Renal cortex interstitium (tissue), 11 donors: ENCODE results near the gene STEAP1B. TPM values are rescaled to one million over a fixed set of nuclear protein-coding genes. Genes with fewer than 3 reads are reported as not detected.
"Not testable (repeated sequence)": the region's sequence is repeated elsewhere in the genome, so short reads cannot be mapped to it uniquely, and the experiment has no call there.

Experiments used
- DNase-seq, 11 donors: peaks; one replicate each; pipeline ENCODE4 v3.0.0-alpha.2; 2013; ENCODE audit warnings: low read depth in 9 of 11, low spot score in 4 of 11; ENCODE audit errors: extremely low read depth in 1 of 11
- polyA plus RNA-seq, 3 donors: library from polyadenylated mRNA; unstranded; fragments of 120-200 nt; gene quantifications; one replicate each; pipeline ENCODE4 v1.2.1, GENCODE V29; 2013; ENCODE audit not compliant: insufficient read length in 3 of 3

The STEAP1B gene
- polyA plus RNA-seq, 3 donors, result 1.1 to 1.8 (median 1.3) TPM

- not testable (repeated sequence) for DNase-seq
Measured at GRCh38 chr7:22504519-22504918, 4.5 kb upstream of the STEAP1B start.

GRCh38 chr7:22502104-22502503 is 2.1 kb upstream of the STEAP1B start:
- not testable (repeated sequence) for DNase-seq

GRCh38 chr7:22501336-22501735 is 1.3 kb upstream of the STEAP1B start:
- DNase-seq, result not testable (repeated sequence)

GRCh38 chr7:22499044-22499443 is 944 bp downstream of the STEAP1B start:
- DNase-seq, result no peak

GRCh38 chr7:22496912-22497311 is 3.1 kb downstream of the STEAP1B start:
- not testable (repeated sequence) for DNase-seq

- DNase-seq, result not testable (repeated sequence)
Measured at GRCh38 chr7:22496296-22496888, 3.6 kb downstream of the STEAP1B start.

GRCh38 chr7:22493160-22493925 is 6.6 kb downstream of the STEAP1B start:
- not testable (repeated sequence) for DNase-seq

GRCh38 chr7:22488643-22489462 is 11.1 kb downstream of the STEAP1B start:
- peak; percentile 47 to 83 (median 72) for DNase-seq

GRCh38 chr7:22487978-22488642 is 11.9 kb downstream of the STEAP1B start:
- DNase-seq, result no peak

GRCh38 chr7:22486597-22486996 is 13.4 kb downstream of the STEAP1B start:
- DNase-seq, result no peak

- DNase-seq, result no peak
Measured at GRCh38 chr7:22485189-22485588, 14.8 kb downstream of the STEAP1B start.

GRCh38 chr7:22482503-22482902 is 17.5 kb downstream of the STEAP1B start:
- DNase-seq, result no peak

- peak in 2 of 11 donors; percentile 17 to 26 for DNase-seq
Measured at GRCh38 chr7:22481726-22482125, 18.3 kb downstream of the STEAP1B start.

GRCh38 chr7:22480523-22481075 is 19.4 kb downstream of the STEAP1B start:
- DNase-seq, result no peak

GRCh38 chr7:22477876-22478450 is 22.0 kb downstream of the STEAP1B start:
- no peak for DNase-seq

GRCh38 chr7:22477262-22477661 is 22.7 kb downstream of the STEAP1B start:
- no peak for DNase-seq

GRCh38 chr7:22476824-22477223 is 23.2 kb downstream of the STEAP1B start:
- no peak for DNase-seq

- no peak for DNase-seq
Measured at GRCh38 chr7:22474645-22475044, 25.3 kb downstream of the STEAP1B start.

GRCh38 chr7:22470981-22471380 is 29.0 kb downstream of the STEAP1B start:
- DNase-seq, result no peak
